Thyroid gland (tissue), 4 donors: ENCODE data around the gene TMEM198.

Experiments
- POLR2A ChIP-seq, 2 donors: fragments of 450-650 bp; IDR thresholded peaks; one replicate each; pipeline ENCODE4 v1.6.1; 2017; ENCODE audit warnings: antibody characterized with exemption in 2 of 2, mild to moderate bottlenecking in 2 of 2, moderate library complexity in 1 of 2
- TF ChIP-seq, protein P1 (sequence below), 6 experiments: fragments of 200-600 bp in 3 of 6; fragments of 450-650 bp in 3 of 6; sonication (generic) in 3 of 6; IDR thresholded peaks; one replicate each; pipeline ENCODE4 v1.5.1; 2016 to 2019; ENCODE audit warnings: antibody characterized with exemption in 6 of 6, mild to moderate bottlenecking in 2 of 6, inconsistent platforms in 1 of 6, moderate library complexity in 1 of 6

DNA sequence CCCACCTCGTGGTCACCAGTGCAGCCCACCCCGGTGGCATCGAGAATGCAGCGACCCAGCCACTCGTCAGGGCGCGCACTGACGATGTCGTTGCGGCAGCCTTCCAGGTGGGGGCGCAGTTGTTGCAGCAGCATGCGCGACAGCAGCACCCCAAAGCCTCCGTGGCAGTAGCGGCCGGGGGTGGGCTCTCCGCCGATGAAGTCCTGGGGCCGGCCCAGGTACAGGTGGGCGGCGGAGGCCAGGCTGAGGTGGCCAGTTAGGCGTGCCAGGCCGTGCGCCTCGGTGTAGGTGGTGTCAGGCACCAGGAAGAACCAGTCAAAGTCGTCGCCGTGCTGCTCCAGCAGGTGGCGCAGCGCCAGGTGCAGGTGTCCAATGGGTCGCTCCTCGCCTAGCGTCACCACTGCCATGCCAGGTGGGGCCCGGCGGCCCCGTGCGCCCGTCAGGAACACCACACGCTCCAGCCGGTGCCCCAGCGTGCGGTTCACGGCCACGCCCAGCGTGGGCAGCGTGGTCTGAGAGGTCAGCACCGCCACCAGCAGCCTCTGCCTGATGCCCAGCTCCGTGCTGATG is 2.1 kb upstream of the TMEM198 start:
- TF ChIP-seq, protein P1, sequence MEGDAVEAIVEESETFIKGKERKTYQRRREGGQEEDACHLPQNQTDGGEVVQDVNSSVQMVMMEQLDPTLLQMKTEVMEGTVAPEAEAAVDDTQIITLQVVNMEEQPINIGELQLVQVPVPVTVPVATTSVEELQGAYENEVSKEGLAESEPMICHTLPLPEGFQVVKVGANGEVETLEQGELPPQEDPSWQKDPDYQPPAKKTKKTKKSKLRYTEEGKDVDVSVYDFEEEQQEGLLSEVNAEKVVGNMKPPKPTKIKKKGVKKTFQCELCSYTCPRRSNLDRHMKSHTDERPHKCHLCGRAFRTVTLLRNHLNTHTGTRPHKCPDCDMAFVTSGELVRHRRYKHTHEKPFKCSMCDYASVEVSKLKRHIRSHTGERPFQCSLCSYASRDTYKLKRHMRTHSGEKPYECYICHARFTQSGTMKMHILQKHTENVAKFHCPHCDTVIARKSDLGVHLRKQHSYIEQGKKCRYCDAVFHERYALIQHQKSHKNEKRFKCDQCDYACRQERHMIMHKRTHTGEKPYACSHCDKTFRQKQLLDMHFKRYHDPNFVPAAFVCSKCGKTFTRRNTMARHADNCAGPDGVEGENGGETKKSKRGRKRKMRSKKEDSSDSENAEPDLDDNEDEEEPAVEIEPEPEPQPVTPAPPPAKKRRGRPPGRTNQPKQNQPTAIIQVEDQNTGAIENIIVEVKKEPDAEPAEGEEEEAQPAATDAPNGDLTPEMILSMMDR (IDR thresholded peaks at IDR 0.05) = peak; percentile 92 to 99 (median 97)
- TF ChIP-seq POLR2A (IDR thresholded peaks at IDR 0.05) = peak in 1 of 2 donors; percentile 19
